Esophagus squamous epithelium (tissue), 5 donors: ENCODE measurements around the gene CD164L2. TPM values are rescaled to one million over a fixed set of nuclear protein-coding genes. Genes with fewer than 3 reads are reported as not detected.

Source experiments
- DNase-seq: peaks from one replicate; lab custom pipeline; 2025; lab: John Stamatoyannopoulos, UW
- H3K27ac ChIP-seq, 4 donors: fragments of 200-600 bp; sonication (generic); one replicate each; pipeline ENCODE4 v1.5.1; 2016 to 2019; ENCODE audit warnings: mild to moderate bottlenecking in 1 of 4
- H3K27me3 ChIP-seq, 4 donors: fragments of 200-600 bp; sonication (generic); 1 replicate in 3 of 4; 2 replicates in 1 of 4; pipeline versions ENCODE4 v1.5.1 to v1.6.0; 2017 to 2021; ENCODE audit warnings: antibody characterized with exemption in 1 of 4
- H3K36me3 ChIP-seq, 3 donors: fragments of 200-600 bp; sonication (generic); one replicate each; pipeline ENCODE4 v1.5.1; 2016 to 2019
- H3K4me1 ChIP-seq, 3 donors: fragments of 200-600 bp; sonication (generic); one replicate each; pipeline ENCODE4 v1.5.1; 2017 to 2019
- H3K4me3 ChIP-seq, 4 donors: fragments of 200-600 bp; sonication (generic); 1 replicate in 3 of 4; 2 replicates in 1 of 4; pipeline ENCODE4 v1.5.1; 2016 to 2019; ENCODE audit warnings: mild to moderate bottlenecking in 2 of 4, moderate library complexity in 1 of 4
- H3K9me3 ChIP-seq, 3 donors: fragments of 200-600 bp; sonication (generic); one replicate each; pipeline ENCODE4 v1.5.1; 2016 to 2019
- CTCF ChIP-seq, 6 experiments: fragments of 450-650 bp in 4 of 6; fragments of 200-600 bp in 2 of 6; sonication (generic) in 2 of 6; IDR thresholded peaks; one replicate each; pipeline ENCODE4 v1.5.1; 2016 to 2019; ENCODE audit warnings: antibody characterized with exemption in 6 of 6, mild to moderate bottlenecking in 4 of 6, moderate library complexity in 4 of 6
- POLR2A ChIP-seq, 4 donors: fragments of 450-650 bp; IDR thresholded peaks; one replicate each; pipeline ENCODE4 v1.6.1; 2017; ENCODE audit warnings: antibody characterized with exemption in 4 of 4, mild to moderate bottlenecking in 4 of 4, moderate library complexity in 3 of 4
- WGBS, 2 donors: methylation state at CpG; one replicate each; pipeline ENCODE4 v1.1.5; 2018; 5-methylcytosine and 5-hydroxymethylcytosine counted together
- intact Hi-C: fragments of 100-400 bp; cut with DNase I; formaldehyde crosslinking; loops from one replicate; pipeline ENCODE4 v1.15.0; 2022
- total RNA-seq, 4 donors: library from RNA; depleted of rRNA; stranded (reverse); fragments of >200 nt; gene quantifications; one replicate each; pipeline ENCODE4 v1.1.0, GENCODE V29; 2016
- donor health status: DM: yes; HTN: yes; CAD: no.

CD164L2 gene
- total RNA-seq, 4 donors from 2014 or later = 4.8 to 15.4 (median 6.5) TPM

DNA sequence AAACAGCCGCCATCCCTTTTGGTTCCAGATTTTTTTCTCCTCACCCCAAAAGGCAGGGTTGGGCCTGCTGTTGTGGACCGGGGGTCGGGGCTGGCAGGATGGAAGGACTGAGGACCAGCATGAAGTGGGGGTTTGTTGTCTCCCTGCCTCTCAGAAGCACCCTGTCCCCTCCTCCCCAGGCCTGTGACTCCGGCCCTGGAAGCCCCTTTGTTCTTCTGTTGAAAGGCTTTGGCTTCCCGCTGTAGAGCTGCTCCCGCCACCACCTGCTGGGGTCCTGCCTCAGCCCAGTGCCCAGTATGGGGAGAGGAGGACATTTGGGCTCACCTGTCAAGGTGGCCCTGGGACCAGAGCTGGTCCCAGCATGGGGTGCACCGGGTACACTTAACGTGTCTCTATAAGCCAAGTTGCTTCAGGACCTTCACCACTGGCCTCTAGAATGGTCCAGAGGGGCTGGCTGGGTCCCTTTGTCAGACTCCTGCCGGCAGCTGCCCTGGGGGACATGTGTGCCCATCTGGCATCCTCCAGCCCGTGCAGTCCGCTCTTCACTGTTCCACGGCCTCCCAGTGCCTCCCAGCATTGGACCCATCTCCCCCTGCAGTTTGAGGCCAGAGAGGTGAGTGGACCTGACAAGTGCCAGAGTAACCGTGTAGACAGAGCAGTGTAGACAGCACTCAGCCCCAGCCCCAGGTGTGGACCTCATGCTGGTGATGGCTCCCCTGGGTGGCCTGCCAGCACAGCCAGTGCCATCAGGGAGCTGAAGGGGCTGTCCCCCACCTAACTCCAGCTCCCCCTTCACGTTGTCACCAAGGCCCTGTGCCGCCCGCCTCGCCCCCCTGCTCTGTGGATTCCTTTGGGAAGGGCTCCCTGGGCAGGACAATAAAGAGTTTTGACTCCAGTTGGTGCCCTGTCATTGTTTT, 47.4 kb downstream of the CD164L2 start:
- H3K4me1 ChIP-seq = peaks cover 5 to 38% (median 13%) of the 10 kb centered on the region in 3 donors
- H3K9me3 ChIP-seq = no peaks in the 10 kb centered on the region
- TF ChIP-seq CTCF (IDR thresholded peaks at IDR 0.05) (no peak), POLR2A (IDR thresholded peaks at IDR 0.05) (no peak)
- DNase-seq = no peak
- H3K27me3 ChIP-seq = no peaks in the 10 kb centered on the region
- H3K27ac ChIP-seq = no peak overlapping the region
- peaks cover 42 to 70% (median 47%) of the 10 kb centered on the region in 3 donors for H3K36me3 ChIP-seq
- intact Hi-C loops = no loop called here
- 84 to 88% methylated on average over 6 to 10 of the region's 17 CpGs for WGBS, 2 donors
- no peak overlapping the region for H3K4me3 ChIP-seq

DNA sequence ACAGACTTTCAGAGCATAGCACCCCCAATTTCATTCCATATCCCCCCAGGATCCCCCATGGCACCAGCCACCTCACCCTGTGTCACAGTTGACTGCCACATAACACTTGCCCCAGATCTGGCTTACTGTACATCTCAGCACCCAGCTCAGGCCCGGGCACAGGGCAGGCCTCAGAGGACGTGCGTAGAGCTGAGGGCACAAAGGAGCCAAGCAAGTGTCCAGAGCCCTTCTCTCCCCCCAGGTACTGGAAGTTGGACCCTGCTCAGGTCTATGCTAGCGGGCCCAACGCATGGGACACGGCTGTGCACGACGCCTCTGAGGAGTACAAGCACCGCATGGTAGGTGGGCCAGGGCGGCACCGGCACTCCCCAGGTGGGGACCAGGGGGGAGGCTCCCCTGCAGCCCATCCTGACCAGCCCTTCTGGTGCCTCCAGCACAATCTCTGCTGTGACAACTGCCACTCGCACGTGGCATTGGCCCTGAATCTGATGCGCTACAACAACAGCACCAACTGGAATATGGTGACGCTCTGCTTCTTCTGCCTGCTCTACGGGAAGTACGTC, 49.3 kb downstream of the CD164L2 start:
- WGBS, 2 donors = 79 to 100% methylated on average over 6 to 9 of the region's 17 CpGs
- no peak for DNase-seq
- Histone ChIP-seq H3K4me1 (peaks cover 5 to 27% (median 11%) of the 10 kb centered on the region in 3 donors), H3K36me3 (peaks cover 42 to 90% (median 47%) of the 10 kb centered on the region in 3 donors), H3K9me3 (no peaks in the 10 kb centered on the region), H3K27ac (no peak overlapping the region), H3K4me3 (no peak overlapping the region), H3K27me3 (no peaks in the 10 kb centered on the region)
- intact Hi-C loops = no loop called here
- TF ChIP-seq CTCF (IDR thresholded peaks at IDR 0.05) = no peak
- TF ChIP-seq POLR2A (IDR thresholded peaks at IDR 0.05) = no peak

DNA sequence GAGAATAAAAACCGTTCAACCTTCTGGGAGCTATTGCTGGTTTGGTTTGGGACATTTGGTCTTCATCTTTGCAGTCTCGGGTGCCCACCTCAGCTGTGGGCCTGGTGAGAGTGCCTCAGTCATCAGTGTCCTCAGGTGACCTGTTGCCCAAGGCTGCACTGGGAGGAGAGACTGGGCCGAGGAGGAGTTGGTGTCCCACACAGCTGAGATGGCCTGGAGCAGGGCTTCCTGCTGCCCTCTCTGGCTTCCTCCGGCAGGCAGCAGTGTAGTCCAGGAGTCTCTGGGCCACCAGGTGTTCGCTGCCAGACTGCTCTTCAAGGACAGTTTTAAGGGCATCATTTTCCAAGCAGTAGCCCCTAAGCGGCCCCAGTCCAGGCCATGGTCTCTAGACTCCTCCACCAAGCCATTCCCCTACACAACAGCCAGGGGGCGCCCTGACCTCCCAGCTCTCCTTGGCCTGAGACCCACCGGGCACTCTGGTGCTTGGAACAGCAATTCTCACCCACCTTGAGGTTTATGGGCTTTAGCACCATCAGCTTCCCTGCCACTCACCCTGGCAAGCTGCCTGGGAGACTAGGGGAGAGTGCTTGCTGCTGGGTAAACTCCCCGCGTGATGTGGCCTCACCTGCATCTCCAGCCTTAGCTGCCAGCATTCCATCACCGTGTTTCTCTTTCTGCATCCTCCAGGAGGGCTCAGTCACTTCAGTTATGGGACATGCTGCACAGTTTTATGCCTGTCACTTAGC, 50.4 kb downstream of the CD164L2 start:
- intact Hi-C loops = no loop called here
- H3K9me3 ChIP-seq = no peaks in the 10 kb centered on the region
- no peak for DNase-seq
- H3K36me3 ChIP-seq = peaks cover 42 to 100% (median 50%) of the 10 kb centered on the region in 3 donors
- H3K27me3 ChIP-seq = no peaks in the 10 kb centered on the region
- peak overlapping the region in 2 of 4 donors; percentile 52 to 57 for H3K27ac ChIP-seq
- WGBS, 2 donors = 72 to 81% methylated on average over 4 to 6 of the region's 11 CpGs
- H3K4me3 ChIP-seq = no peak overlapping the region
- peak; percentile 76 to 86 (median 83) for TF ChIP-seq CTCF (IDR thresholded peaks at IDR 0.05)
- TF ChIP-seq POLR2A (IDR thresholded peaks at IDR 0.05) = no peak
- peaks cover 5 to 37% (median 11%) of the 10 kb centered on the region in 3 donors for H3K4me1 ChIP-seq

GRCh38 chr1:27331922-27332321, 51.2 kb downstream of the CD164L2 start:
- TF ChIP-seq CTCF (IDR thresholded peaks at IDR 0.05) = no peak
- no peak for TF ChIP-seq POLR2A (IDR thresholded peaks at IDR 0.05)
- H3K27me3 ChIP-seq = no peaks in the 10 kb centered on the region
- 100% methylated on average over 1 of the region's 5 CpGs; no CpG with 5 or more reads in 1 of the 2 donors for WGBS, 2 donors
- H3K36me3 ChIP-seq = peaks cover 42 to 100% (median 49%) of the 10 kb centered on the region in 3 donors
- no peak for DNase-seq
- H3K27ac ChIP-seq = peak overlapping the region in 2 of 4 donors; percentile 52 to 57
- H3K4me3 ChIP-seq = no peak overlapping the region
- H3K9me3 ChIP-seq = no peaks in the 10 kb centered on the region
- peaks cover 6 to 45% (median 11%) of the 10 kb centered on the region in 3 donors for H3K4me1 ChIP-seq
- intact Hi-C loops = no loop called here
